ENCODE results near the gene KAT6B.

GRCh38 chr10:75013007-75013406 is 186.6 kb downstream of the KAT6B start:
- TF ChIP-seq, protein P1, sequence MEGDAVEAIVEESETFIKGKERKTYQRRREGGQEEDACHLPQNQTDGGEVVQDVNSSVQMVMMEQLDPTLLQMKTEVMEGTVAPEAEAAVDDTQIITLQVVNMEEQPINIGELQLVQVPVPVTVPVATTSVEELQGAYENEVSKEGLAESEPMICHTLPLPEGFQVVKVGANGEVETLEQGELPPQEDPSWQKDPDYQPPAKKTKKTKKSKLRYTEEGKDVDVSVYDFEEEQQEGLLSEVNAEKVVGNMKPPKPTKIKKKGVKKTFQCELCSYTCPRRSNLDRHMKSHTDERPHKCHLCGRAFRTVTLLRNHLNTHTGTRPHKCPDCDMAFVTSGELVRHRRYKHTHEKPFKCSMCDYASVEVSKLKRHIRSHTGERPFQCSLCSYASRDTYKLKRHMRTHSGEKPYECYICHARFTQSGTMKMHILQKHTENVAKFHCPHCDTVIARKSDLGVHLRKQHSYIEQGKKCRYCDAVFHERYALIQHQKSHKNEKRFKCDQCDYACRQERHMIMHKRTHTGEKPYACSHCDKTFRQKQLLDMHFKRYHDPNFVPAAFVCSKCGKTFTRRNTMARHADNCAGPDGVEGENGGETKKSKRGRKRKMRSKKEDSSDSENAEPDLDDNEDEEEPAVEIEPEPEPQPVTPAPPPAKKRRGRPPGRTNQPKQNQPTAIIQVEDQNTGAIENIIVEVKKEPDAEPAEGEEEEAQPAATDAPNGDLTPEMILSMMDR (IDR thresholded peaks at IDR 0.05) = no peak
- no peak for TF ChIP-seq POLR2A (IDR thresholded peaks at IDR 0.05)

Data from uterus (tissue), 2 donors.